Heart right ventricle (tissue), 16 donors: Measurements from ENCODE around the gene DNPH1. TPM values are rescaled to one million over a fixed set of nuclear protein-coding genes. Genes with fewer than 3 reads are reported as not detected.

Experiments used
- ATAC-seq, 8 donors: fragments of 200-7000 bp; cut with Tn5 transposase; one replicate each; pipeline ENCODE4 v1.9.1; 2020; ENCODE audit warnings: mild to moderate bottlenecking in 8 of 8, moderate library complexity in 8 of 8, moderate number of reproducible peaks in 1 of 8
- DNase-seq, 2 donors: peaks; one replicate each; pipeline ENCODE4 v3.0.0-alpha.2; 2020
- H3K27ac ChIP-seq, 10 donors: fragments of 200-600 bp; sonication (generic) in 2 of 10; one replicate each; pipeline versions ENCODE4 v1.5.0 to v1.8.0; 2020 to 2022; ENCODE audit warnings: mild to moderate bottlenecking in 3 of 10
- H3K27me3 ChIP-seq, 7 donors: fragments of 200-600 bp; one replicate each; pipeline ENCODE4 v1.8.0; 2021 to 2022; ENCODE audit warnings: mild to moderate bottlenecking in 2 of 7
- H3K36me3 ChIP-seq, 9 donors: fragments of 200-600 bp; sonication (generic) in 1 of 9; one replicate each; pipeline versions ENCODE4 v1.5.0 to v1.8.0; 2020 to 2022; ENCODE audit warnings: mild to moderate bottlenecking in 2 of 9
- H3K4me1 ChIP-seq, 9 donors: fragments of 200-600 bp; sonication (generic) in 1 of 9; one replicate each; pipeline versions ENCODE4 v1.5.0 to v1.8.0; 2020 to 2022; ENCODE audit warnings: mild to moderate bottlenecking in 4 of 9
- H3K4me3 ChIP-seq, 10 donors: fragments of 200-600 bp; sonication (generic) in 2 of 10; one replicate each; pipeline versions ENCODE4 v1.5.0 to v1.8.0; 2020 to 2022; ENCODE audit warnings: mild to moderate bottlenecking in 7 of 10, moderate library complexity in 2 of 10
- H3K9me3 ChIP-seq, 11 donors: fragments of 200-600 bp in 10 of 11; sonication (generic) in 2 of 11; one replicate each; pipeline versions ENCODE4 v1.5.0 to v1.8.0; 2013 to 2022; ENCODE audit warnings: mild to moderate bottlenecking in 2 of 11, control low read depth in 1 of 11, moderate library complexity in 1 of 11
- WGBS, 2 donors: extraction: QIAGEN DNeasy Blood & Tissue Kit; methylation state at CpG; one replicate each; pipeline ENCODE4 v1.1.7; 2013; ENCODE audit warnings: inconsistent platforms in 1 of 2; 5-methylcytosine and 5-hydroxymethylcytosine counted together
- intact Hi-C, 10 donors: fragments of 100-400 bp; cut with DNase I; formaldehyde crosslinking; loops; one replicate each; pipeline versions ENCODE4 v1.11.1 to v1.14.2; 2022
- polyA plus RNA-seq, 2 donors: library from polyadenylated mRNA; stranded (reverse); fragments of 200-250 nt; gene quantifications; one replicate each; pipeline ENCODE4 v1.2.3, GENCODE V29; 2013
- total RNA-seq, 10 donors: library from RNA; stranded (reverse); fragmentation: NEBNext Ultra II Directional in 3 of 10; extraction: Animal tissue kit (Norgen Biotek cat#: 25700) in 3 of 10; gene quantifications; one replicate each; pipeline versions ENCODE4 v1.2.1 to v1.2.4, GENCODE V29; 2021 to 2023
- TF ChIP-seq, protein P1 (sequence below), 9 donors: fragments of 200-600 bp; sonication (generic) in 2 of 9; IDR thresholded peaks; one replicate each; pipeline versions ENCODE4 v1.5.0 to v1.8.0; 2021 to 2022; ENCODE audit warnings: antibody characterized with exemption in 9 of 9, mild to moderate bottlenecking in 5 of 9, moderate library complexity in 1 of 9
- donor health status: Arrhythmogenic right ventricular cardiomyopathy.
- donor health status: ischemic (EF 13 %, LVEDD 7.1; RV severe dilation, severe dysfunction).
- donor health status: healthy with polysubstance abuse.
- donor health status: DM: no; HTN: yes; CAD: no.
- donor health status: DM: no; HTN: no; CAD: no.
- donor health status: ischemic (EF 25% LVEDD 6.9; RV normal size, moderate dysfunction).
- donor health status: ischemic (EF 25% LVEDD 5.7; RV mildly dilated, moderate dysfunction).
- donor health status: healthy.
- donor health status: DM: yes; HTN: yes; CAD: no.
- donor health status: Ischemic cardiomyopathy.
- donor health status: ischemic (EF 35%, LVEDD 5.7; RV mildly dilated, moderate dysfunction).
- donor health status: nonischemic (EF 11% LVEDD 7.7; RV severe dilation, severe dysfunction).
- donor health status: DM: yes; HTN: yes; CAD: no.
- donor health status: PGD.
- donor health status: ischemic (EF 29% LVEDD 5.4; RV normal size, mild dysfunction).
- donor health status: nonischemic (EF 23%, LVEDD 6.1; RV moderate dilation, normal function).

Gene DNPH1
- total and polyA plus RNA-seq, 12 donors = 16.0 to 51.3 (median 26.2) TPM

GRCh38 chr6:43216200-43216599 is 13.1 kb downstream of the DNPH1 start:
- ATAC-seq = no peak
- H3K27ac ChIP-seq = no peak overlapping the region
- WGBS, 2 donors = 92 to 93% methylated on average over 12 of the region's 12 CpGs
- H3K4me1 ChIP-seq = peaks cover 0 to 6% (median 0%) of the 10 kb centered on the region in 9 donors
- no peaks in the 10 kb centered on the region for H3K9me3 ChIP-seq
- intact Hi-C loops = no loop called here
- peaks cover 0 to 83% (median 15%) of the 10 kb centered on the region in 9 donors for H3K36me3 ChIP-seq
- TF ChIP-seq, protein P1, sequence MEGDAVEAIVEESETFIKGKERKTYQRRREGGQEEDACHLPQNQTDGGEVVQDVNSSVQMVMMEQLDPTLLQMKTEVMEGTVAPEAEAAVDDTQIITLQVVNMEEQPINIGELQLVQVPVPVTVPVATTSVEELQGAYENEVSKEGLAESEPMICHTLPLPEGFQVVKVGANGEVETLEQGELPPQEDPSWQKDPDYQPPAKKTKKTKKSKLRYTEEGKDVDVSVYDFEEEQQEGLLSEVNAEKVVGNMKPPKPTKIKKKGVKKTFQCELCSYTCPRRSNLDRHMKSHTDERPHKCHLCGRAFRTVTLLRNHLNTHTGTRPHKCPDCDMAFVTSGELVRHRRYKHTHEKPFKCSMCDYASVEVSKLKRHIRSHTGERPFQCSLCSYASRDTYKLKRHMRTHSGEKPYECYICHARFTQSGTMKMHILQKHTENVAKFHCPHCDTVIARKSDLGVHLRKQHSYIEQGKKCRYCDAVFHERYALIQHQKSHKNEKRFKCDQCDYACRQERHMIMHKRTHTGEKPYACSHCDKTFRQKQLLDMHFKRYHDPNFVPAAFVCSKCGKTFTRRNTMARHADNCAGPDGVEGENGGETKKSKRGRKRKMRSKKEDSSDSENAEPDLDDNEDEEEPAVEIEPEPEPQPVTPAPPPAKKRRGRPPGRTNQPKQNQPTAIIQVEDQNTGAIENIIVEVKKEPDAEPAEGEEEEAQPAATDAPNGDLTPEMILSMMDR (IDR thresholded peaks at IDR 0.05) = no peak
- no peaks in the 10 kb centered on the region for H3K27me3 ChIP-seq
- no peak for DNase-seq
- no peak overlapping the region for H3K4me3 ChIP-seq

DNA sequence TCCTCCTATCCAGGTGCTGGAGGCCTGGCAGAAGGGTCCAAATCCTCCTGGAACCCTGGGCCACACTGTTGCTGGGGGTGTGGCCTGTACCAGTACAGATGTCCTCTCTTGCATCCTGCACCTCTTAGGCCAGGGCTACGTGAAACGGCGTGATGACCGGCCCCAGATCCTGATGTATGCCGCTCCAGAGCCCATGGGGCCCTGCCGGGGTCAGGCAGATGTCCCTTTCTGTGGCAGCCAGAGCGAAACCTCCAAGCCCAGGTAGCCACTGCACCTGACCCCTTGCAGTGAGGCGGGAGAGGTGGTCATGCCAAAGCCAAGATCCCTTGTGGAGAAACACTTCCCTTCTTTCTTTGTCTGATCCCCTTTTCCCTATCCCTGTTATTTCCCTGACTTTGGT is 14.2 kb downstream of the DNPH1 start:
- Histone ChIP-seq H3K36me3 (peaks cover 0 to 73% (median 15%) of the 10 kb centered on the region in 9 donors), H3K27me3 (no peaks in the 10 kb centered on the region), H3K4me1 (peaks cover 0 to 6% (median 0%) of the 10 kb centered on the region in 9 donors), H3K27ac (no peak overlapping the region), H3K4me3 (no peak overlapping the region), H3K9me3 (no peaks in the 10 kb centered on the region)
- TF ChIP-seq, protein P1 (IDR thresholded peaks at IDR 0.05) = no peak
- intact Hi-C loops = no loop called here
- DNase-seq = no peak
- peak in 1 of 8 donors; percentile 28 for ATAC-seq
- WGBS, 2 donors = 96 to 99% methylated on average over 8 of the region's 8 CpGs

GRCh38 chr6:43213431-43213830 is 15.8 kb downstream of the DNPH1 start:
- TF ChIP-seq, protein P1 (IDR thresholded peaks at IDR 0.05) = no peak
- WGBS, 2 donors = 90 to 93% methylated on average over 11 of the region's 11 CpGs
- intact Hi-C loops = no loop called here
- peaks cover 0 to 6% (median 0%) of the 10 kb centered on the region in 9 donors for H3K4me1 ChIP-seq
- DNase-seq (no peak), ATAC-seq (no peak)
- H3K9me3 ChIP-seq = no peaks in the 10 kb centered on the region
- no peak overlapping the region for H3K27ac ChIP-seq
- H3K4me3 ChIP-seq = no peak overlapping the region
- H3K36me3 ChIP-seq = peaks cover 0 to 67% (median 15%) of the 10 kb centered on the region in 9 donors
- no peaks in the 10 kb centered on the region for H3K27me3 ChIP-seq

- no peak overlapping the region for H3K27ac ChIP-seq
- no peaks in the 10 kb centered on the region for H3K9me3 ChIP-seq
- intact Hi-C loops = loop anchor here in 1 of 10 donors (2.0 kb wide), 1 partner anchor 29 kb away; no protein-coding TSS in a partner anchor
- no peak for ATAC-seq
- TF ChIP-seq, protein P1 (IDR thresholded peaks at IDR 0.05) = no peak
- no peak overlapping the region for H3K4me3 ChIP-seq
- DNase-seq = no peak
- H3K36me3 ChIP-seq = peaks cover 0 to 64% (median 15%) of the 10 kb centered on the region in 9 donors
- H3K4me1 ChIP-seq = no peaks in the 10 kb centered on the region
- 75 to 78% methylated on average over 1 of the region's 1 CpG for WGBS, 2 donors
- no peaks in the 10 kb centered on the region for H3K27me3 ChIP-seq
These were observed 17.3 kb downstream of the DNPH1 start for GRCh38 chr6:43211955-43212354.
